KBM-7 (cell line): ENCODE measurements around the gene OPCML.

Source experiments
- DNase-seq: peaks from one replicate; pipeline ENCODE4 v3.0.0-alpha.2; 2015
- in situ Hi-C: fragments of 300-500 bp; cut with MboI; formaldehyde crosslinking; loops from 2 replicates; pipeline ENCODE4 v1.14.3; 2020; ENCODE audit warnings: low sequenced_read_pairs, low pct_unique_long_range_greater_than_20kb, mixed read lengths

The OPCML gene

DNA sequence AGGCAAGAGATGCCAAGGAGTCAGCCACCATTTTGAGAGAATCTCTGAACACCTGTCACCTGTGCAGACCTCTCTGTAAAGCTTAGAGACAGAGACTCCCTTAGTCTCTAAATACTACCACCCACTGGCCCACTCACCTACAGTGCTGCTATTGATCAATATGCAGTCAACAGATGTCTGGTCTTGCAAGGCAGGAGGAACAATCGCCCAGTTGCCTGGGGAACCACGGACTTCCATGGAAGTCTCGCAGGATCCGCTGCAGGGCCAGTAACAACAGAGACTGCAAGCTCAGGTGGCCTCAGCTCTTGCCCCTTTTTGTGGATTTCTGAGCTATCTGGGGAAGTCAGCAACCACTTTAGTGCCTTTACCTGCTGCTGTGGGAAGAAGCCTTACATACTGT lies 195.1 kb downstream of the OPCML start:
- in situ Hi-C loops, result no loop called here
- DNase-seq, result no peak

- no peak for DNase-seq
- in situ Hi-C loops, result no loop called here
Measured at GRCh38 chr11:133331031-133331430, 201.3 kb downstream of the OPCML start.

GRCh38 chr11:133326849-133327248 lies 205.5 kb downstream of the OPCML start:
- in situ Hi-C loops, result no loop called here
- DNase-seq, result no peak

- in situ Hi-C loops, result no loop called here
- DNase-seq, result no peak
Measured at GRCh38 chr11:133326332-133326731, 206.0 kb downstream of the OPCML start.

DNA sequence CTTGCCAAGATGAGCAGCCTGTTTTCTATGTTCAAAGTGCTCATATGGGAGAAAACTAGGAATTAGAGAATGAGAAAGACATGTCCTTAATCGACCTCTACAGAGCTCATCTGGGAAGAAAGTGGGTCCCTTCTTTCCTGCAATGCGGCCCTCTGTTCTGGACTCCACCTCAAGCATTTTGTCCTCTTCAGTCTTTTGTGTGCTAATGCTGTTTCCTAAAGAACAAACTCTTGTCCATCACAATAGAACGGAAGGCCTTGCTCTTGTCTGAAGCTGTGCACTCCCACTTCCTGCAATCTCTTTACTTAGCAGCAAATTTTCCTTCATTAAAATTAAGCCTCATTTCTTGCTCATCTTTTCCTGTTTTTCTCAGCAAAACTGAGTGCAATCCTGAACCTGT lies 206.6 kb downstream of the OPCML start:
- in situ Hi-C loops, result no loop called here
- no peak for DNase-seq

GRCh38 chr11:133323354-133323753 lies 208.9 kb downstream of the OPCML start:
- in situ Hi-C loops, result no loop called here
- DNase-seq, result no peak

DNA sequence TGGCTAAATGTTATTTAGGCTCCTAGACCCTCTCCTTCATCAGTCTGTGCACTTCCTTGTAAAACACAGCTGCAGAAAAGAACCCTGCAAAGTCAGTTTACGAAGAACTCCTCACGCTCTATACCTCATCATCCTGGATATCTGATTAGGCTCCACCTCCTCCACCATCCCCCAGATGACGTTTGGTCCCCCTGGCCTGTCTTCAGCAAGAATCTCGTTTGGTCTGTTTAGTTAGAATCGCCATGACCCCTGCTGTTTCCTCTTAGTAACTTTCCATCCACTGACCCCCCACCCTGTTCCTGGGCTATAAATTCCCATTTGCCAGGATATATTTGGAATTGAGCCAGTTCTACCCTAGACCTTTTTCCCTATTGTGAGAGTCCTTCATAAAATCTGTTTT lies 214.1 kb downstream of the OPCML start:
- in situ Hi-C loops, result no loop called here
- DNase-seq, result no peak

- in situ Hi-C loops, result no loop called here
- DNase-seq, result no peak
Measured at GRCh38 chr11:133311230-133311629, 221.1 kb downstream of the OPCML start.

DNA sequence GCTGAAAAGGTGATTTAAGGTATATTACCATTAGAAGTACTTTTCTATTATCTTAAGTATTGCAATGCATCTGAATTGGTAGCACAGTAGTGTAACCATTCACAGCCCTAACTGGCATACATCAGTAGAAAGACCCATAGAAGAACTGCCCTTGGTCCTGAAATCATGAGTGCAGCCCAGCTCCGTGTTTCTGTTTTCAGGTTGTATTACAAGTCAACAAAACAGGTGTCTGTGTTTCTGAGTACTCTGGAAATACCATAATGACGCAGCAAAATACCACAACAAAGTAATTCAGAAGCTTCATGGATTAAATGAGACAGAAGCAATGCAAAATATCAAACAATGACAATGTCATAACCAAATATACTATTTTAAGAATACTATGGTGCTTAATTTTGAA lies 226.3 kb downstream of the OPCML start:
- DNase-seq, result no peak
- in situ Hi-C loops, result no loop called here

DNA sequence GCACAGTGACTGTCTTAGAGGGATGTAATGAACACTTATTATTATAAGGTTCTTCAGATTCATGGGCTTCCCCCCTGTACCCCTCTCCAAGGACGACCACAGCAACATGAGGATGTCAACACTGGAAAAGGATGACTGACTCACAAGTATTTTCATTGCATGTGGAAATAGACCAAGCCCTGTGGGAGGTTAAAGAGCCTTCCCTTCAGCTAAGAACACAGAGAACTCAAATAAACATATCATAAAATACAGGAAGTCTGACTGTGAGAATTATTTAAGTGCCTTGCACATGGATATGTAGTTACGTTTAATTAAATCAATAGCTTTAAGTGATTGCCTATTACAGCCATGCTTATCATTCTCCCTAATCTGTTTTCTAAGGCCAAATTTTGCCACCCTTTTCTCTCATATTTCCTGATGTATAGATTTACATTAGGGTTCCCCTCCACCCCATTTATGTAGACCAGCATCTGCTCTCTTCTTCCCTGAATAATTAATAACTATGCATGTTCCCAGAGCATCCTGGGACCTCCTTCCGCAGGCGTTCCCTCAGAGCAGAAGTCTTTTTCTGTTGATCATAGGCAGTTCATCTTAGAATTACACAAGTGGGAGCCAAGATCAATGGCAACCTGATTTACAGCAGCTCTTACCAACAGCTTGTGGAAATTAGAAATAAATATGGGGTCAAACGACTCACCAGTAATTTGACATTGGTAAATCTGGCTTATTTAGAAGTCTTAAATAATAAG lies 226.9 kb downstream of the OPCML start:
- no peak for DNase-seq
- in situ Hi-C loops, result no loop called here

DNA sequence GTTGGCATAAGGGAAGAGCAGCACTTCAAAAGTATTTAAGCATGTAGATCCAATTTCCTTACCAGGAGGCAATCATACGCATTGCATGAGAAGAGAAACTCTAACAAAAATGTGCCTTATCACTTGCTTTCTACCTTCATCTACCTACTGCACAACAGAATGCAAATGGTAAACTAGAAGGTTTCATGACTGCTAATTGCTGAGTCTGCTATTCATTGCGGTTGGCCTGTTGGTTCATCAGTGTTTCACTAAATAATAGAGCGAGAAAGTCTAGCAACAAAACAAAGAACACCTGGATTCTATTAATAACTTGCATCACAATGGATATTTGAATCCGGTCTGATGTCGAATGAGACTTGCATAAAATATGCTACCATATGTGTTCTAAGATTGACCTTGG lies 229.0 kb downstream of the OPCML start:
- in situ Hi-C loops, result no loop called here
- no peak for DNase-seq

- in situ Hi-C loops, result no loop called here
- no peak for DNase-seq
Measured at GRCh38 chr11:133302056-133302455, 230.2 kb downstream of the OPCML start.

GRCh38 chr11:133300666-133301065 lies 231.6 kb downstream of the OPCML start:
- in situ Hi-C loops, result no loop called here
- DNase-seq, result no peak

DNA sequence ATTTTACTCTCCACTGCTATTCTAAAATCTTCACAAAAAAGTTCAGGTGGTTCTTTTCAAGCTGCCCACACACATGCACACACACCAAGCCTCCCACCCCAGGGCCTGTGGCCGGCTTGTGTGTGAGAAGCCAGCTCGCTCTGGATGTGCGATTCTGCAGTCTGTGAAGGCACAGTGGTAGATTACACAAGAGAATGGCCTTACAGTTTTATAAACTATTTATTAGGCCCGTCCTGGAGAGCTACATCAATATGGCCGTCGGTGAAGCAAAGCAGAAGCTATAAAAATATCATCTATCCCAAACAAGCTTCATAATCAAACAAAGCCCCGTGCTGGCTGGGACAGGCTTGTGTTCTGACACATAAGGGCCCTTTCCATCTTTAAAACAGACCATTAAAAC lies 240.5 kb downstream of the OPCML start:
- in situ Hi-C loops, result no loop called here
- DNase-seq, result no peak

DNA sequence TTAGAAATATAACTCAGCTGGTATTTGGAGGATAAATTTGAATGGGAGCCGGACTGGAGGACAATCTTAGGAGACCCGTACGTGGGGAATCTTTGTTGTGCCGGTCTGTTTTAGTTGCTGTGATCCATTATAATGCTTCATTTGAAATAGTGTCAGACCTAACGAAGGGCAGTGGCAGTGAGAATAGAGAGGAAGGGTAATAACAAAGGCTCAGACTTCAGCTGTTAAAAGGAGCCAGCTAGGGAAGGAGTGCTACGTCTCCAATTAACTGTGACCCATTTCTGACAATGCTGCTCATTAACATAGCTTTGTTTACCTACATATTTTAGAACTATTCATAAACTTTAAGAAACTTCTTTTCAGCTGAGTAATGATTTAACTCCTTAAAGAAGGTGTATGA lies 246.9 kb downstream of the OPCML start:
- DNase-seq, result no peak
- in situ Hi-C loops, result no loop called here

DNA sequence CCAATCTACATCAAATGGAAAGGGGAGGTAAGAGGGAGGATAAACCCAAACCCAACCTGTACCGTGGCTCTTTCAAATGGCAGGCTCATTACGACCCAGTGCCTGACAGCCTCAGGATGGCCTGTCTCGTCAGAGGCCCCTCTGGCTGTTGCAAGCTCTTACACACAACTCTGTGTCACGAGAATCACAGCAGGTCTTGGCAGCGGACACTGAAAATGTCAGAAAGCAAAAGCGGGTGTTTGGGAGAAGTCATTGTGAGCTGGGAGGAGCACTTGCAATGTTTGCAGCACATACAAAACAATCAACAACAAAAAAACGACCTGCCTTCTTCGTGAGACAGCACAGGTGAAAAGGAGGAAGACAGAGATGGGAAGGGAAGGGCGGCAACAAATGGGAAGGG lies 248.1 kb downstream of the OPCML start:
- in situ Hi-C loops, result no loop called here
- no peak for DNase-seq

DNA sequence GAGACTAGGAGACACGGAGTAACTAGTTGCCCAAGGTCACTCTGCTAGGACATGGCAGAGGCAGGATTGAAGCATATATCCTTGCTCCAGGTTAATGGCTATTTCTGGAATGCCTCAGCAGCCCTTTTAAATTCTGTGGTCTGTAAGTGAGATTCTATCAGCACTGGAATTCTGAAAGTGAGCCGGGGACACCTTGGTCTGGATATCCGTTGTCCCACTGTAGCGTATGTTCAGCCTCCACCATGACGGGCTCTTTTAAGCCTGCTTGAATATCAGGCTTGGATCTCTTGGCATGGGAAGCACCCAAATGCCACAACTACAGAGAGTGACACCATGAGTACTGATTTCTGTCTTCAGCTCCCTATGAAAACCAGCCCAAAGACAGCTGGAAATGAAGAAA lies 254.4 kb downstream of the OPCML start:
- in situ Hi-C loops, result no loop called here
- no peak for DNase-seq

DNA sequence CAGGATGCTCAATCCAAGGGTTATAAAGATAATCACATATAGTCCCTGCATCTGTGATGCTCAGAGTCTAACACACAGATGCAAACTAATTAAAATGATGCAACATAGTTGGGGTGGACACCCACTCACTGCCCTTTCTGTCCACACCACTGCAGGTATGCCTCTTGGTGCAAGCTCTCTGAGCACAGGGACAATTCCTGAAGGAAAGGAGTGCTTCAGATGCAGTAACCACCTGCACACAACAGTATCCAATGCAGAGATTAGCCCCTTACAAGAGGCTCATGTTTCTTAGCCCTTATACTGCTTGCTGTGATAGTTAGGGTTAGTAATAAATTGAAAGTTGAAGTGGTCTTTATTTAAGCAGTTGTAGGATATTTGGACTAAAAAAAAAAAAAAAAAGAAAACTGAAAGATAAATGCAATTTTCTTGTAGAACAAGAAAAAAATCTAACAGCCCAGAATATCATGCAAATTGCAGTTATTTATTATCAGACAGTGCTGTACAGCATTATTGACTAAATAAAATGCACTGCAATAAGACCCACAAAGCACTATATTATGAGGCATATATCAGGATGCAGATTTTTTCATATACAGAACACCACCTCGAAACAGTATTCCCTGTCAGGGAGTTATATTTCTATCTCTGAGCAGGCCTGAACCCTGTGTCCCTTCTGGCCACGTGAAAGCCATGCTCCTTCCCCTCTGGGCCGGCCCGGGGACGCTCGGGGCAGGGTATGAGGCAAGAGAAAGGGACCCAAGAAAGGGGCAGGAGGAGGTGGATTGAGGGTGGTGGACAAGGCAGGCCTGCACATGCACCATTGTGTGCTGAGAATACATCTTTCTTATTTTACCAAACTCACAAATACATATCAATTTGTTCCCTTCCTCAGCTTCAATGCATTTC lies 260.2 kb downstream of the OPCML start:
- in situ Hi-C loops, result no loop called here
- DNase-seq, result no peak

DNA sequence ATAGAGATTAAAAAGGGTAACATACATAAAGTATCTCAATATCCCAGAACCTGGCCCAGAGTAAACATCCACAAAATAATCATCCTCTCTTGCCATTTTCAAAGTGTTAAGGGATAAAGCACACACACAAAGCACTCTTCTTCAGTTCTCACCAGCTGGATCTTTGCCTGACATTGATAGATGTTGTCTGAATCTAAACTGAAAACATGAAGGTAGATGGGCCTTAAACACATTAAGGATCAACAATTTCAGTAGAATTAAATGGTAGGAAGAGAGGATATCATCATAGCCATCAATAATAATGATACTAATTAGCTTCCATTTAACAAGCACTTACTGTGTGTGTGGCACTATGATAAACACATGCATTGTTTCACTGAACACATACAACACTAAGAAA lies 261.1 kb downstream of the OPCML start:
- no peak for DNase-seq
- in situ Hi-C loops, result no loop called here

GRCh38 chr11:133269267-133269666 lies 263.0 kb downstream of the OPCML start:
- no peak for DNase-seq
- in situ Hi-C loops, result no loop called here

- in situ Hi-C loops, result no loop called here
- no peak for DNase-seq
Measured at GRCh38 chr11:133266986-133267385, 265.3 kb downstream of the OPCML start.
